ENCODE measurements around the gene ZNF593. TPM values are rescaled to one million over a fixed set of nuclear protein-coding genes. Genes with fewer than 3 reads are reported as not detected.

ZNF593 gene
- total RNA-seq, 8 experiments from 2014 or later, result 29.9 to 109 (median 47.4) TPM

DNA sequence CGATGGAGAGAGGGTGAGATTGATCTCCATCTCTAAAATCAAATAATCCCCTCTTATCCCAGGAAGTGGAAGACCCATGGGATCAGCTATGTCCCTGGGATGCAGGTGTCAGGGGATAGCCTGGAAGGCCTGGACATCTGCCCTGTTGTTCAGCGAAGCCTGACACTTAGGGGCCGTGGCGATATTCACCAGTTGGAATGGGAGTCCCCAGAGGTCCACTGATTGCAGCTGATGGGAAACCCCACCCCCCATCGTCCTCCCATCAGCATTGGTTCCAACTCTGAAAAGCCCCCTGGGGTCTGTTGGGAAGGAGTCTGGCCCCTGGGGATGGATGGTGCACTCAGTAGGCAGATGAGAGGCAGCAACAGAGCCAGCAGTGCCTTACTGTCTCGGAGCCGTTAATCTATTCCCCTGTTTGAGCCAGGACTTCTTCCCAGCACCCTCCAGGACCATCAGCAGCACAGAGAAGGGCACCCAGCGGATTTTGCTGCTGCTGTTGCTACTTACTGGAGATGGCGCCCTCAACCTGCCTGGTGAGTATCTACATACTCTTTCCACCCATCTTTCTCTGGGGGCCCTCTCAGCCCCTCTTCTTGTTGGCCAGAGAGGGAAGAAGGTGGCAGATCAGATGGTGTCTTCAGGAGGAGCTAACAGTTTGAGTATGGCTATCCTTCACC, 34.1 kb downstream of the ZNF593 start:
- Histone ChIP-seq H3K4me3 (no peak overlapping the region), H3K4me1 (replicated peaks in 1 of 2) (peaks cover 0 to 6% of the 10 kb centered on the region in 2 donors), H3K27ac (no peak overlapping the region)
- no peak for ATAC-seq (replicated peaks in 6 of 8)
- in situ Hi-C loops (cut with MboI; ENCODE audit: low pct_unique_long_range_greater_than_20kb in 2 of 9, low sequenced_read_pairs in 9 of 9, unreplicated experiment in 9 of 9), result no loop called here
- WGBS, 10 experiments, result 63 to 100% (median 75%) methylated on average over 1 to 9 of the region's 9 CpGs; no CpG with 5 or more reads in 2 of the 10 experiments

GRCh38 chr1:26210147-26210870, 40.6 kb downstream of the ZNF593 start:
- peak in 4 of 8 experiments; percentile 28 to 92 (median 40) for ATAC-seq (replicated peaks in 6 of 8)
- WGBS, 10 experiments, result 0 to 100% (median 67%) methylated on average over 1 to 5 of the region's 5 CpGs; no CpG with 5 or more reads in 1 of the 10 experiments
- Histone ChIP-seq H3K27ac (no peak overlapping the region), H3K4me3 (no peak overlapping the region), H3K4me1 (replicated peaks in 1 of 2) (peaks cover 3 to 11% of the 10 kb centered on the region in 2 donors)
- in situ Hi-C loops (cut with MboI; ENCODE audit: low pct_unique_long_range_greater_than_20kb in 2 of 9, low sequenced_read_pairs in 9 of 9, unreplicated experiment in 9 of 9), result no loop called here

DNA sequence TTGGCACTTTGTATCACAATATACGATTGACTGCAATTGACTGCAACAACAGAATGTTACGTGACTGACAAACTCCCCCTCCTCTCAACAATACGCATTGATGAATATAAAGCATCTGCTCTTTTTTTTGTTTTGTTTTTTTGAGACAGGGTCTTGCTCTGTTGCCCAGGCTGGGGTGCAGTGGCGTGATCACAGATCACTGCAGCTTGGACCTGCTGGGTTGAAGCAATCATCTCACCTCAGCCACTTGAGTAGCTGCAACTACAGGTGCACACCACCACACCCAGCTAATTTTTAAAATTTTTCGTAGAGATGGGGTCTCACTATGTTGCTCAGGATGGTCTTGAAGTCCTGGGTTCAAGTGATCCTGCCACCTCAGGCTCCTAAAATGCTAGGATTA, 43.0 kb downstream of the ZNF593 start:
- in situ Hi-C loops (cut with MboI; ENCODE audit: low pct_unique_long_range_greater_than_20kb in 2 of 9, low sequenced_read_pairs in 9 of 9, unreplicated experiment in 9 of 9), result no loop called here
- H3K4me1 ChIP-seq (replicated peaks in 1 of 2), result peaks cover 3 to 11% of the 10 kb centered on the region in 2 donors
- no peak for ATAC-seq (replicated peaks in 6 of 8)
- H3K4me3 ChIP-seq, result no peak overlapping the region
- 38 to 93% (median 78%) methylated on average over 1 to 5 of the region's 5 CpGs; no CpG with 5 or more reads in 2 of the 10 experiments for WGBS, 10 experiments
- H3K27ac ChIP-seq, result no peak overlapping the region

- no peak for ATAC-seq (replicated peaks in 6 of 8)
- no peak overlapping the region for H3K27ac ChIP-seq
- 56 to 100% (median 78%) methylated on average over 2 to 6 of the region's 6 CpGs for WGBS, 10 experiments
- in situ Hi-C loops (cut with MboI; ENCODE audit: low pct_unique_long_range_greater_than_20kb in 2 of 9, low sequenced_read_pairs in 9 of 9, unreplicated experiment in 9 of 9), result no loop called here
- peaks cover 3 to 11% of the 10 kb centered on the region in 2 donors for H3K4me1 ChIP-seq (replicated peaks in 1 of 2)
- H3K4me3 ChIP-seq, result no peak overlapping the region
Measured at GRCh38 chr1:26213335-26213905, 43.7 kb downstream of the ZNF593 start.

DNA sequence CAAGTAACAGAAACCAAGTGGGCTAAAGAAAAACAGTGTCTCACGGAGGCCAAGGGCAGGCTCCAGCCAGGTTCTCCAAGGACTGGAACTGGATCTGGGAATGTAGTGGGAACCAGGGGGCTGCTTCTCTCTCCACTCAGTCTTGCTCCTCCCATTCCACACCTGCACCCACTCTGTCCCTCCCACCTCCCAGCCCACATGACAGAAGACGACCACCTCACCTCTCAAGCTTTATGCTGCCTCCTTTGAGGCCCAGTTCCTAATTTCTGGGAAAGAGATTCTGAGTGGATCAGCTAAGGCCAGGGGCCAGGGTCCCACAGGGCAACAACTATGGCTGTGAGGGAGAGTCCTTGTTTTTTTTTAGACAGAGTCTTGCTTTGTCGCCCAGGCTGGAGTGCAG, 45.5 kb downstream of the ZNF593 start:
- ATAC-seq (replicated peaks in 6 of 8), result no peak
- no peak overlapping the region for H3K27ac ChIP-seq
- H3K4me3 ChIP-seq, result no peak overlapping the region
- 0 to 60% (median 21%) methylated on average over 1 to 3 of the region's 3 CpGs; no CpG with 5 or more reads in 4 of the 10 experiments for WGBS, 10 experiments
- H3K4me1 ChIP-seq (replicated peaks in 1 of 2), result peaks cover 3 to 6% of the 10 kb centered on the region in 2 donors
- in situ Hi-C loops (cut with MboI; ENCODE audit: low pct_unique_long_range_greater_than_20kb in 2 of 9, low sequenced_read_pairs in 9 of 9, unreplicated experiment in 9 of 9), result no loop called here

DNA sequence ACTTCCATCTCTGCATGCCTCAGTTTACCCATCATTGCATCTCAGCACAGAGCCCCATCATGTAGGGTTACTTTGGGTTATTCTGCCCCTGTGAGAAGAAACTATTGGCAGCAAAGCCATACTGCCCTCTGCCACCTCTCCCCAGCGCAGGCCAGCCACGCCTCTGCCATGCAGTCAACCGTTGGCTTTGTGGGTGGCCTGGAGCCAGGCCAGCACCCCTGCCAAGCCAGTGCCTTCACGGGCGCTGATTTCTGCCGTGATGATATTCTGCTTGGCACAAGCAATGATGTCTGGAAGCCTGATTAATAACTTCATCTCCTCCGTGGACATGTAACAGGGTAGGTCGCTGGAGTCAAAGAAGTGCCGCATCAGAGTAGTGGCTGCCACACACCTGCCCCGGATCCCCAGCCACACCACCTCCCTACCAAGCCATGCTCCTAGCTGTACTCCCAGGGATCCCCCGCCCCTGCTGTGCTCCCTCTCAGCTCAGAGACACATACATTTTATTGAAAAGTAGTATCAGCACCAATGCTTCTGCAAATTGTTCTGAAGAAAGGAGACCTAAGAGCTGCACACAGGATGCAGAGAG, 49.3 kb downstream of the ZNF593 start:
- Histone ChIP-seq H3K27ac (no peak overlapping the region), H3K4me1 (replicated peaks in 1 of 2) (peaks cover 5 to 8% of the 10 kb centered on the region in 2 donors), H3K4me3 (no peak overlapping the region)
- WGBS, 10 experiments, result 40 to 100% (median 100%) methylated on average over 1 to 8 of the region's 11 CpGs; no CpG with 5 or more reads in 4 of the 10 experiments
- in situ Hi-C loops (cut with MboI; ENCODE audit: low pct_unique_long_range_greater_than_20kb in 2 of 9, low sequenced_read_pairs in 9 of 9, unreplicated experiment in 9 of 9), result no loop called here
- ATAC-seq (replicated peaks in 6 of 8), result no peak

Other genes starting within 250 kb of the ZNF593 start
- 10 to 100 TPM in 1 of 8 experiments, 1 to 10 TPM in 7; 6.0 to 11.8 (median 8.9) TPM for gene PAFAH2, start 171.8 kb upstream of the ZNF593 start, total RNA-seq
- gene EXTL1, start 148.1 kb upstream of the ZNF593 start, total RNA-seq, result 10 to 100 TPM in 1 of 8 experiments, 1 to 10 TPM in 5, under 1 TPM in 2; 0.36 to 24.9 (median 1.6) TPM
- 1 to 10 TPM in 4 of 8 experiments, under 1 TPM in 4; 0.10 to 5.7 (median 0.84) TPM for gene SLC30A2, start 123.8 kb upstream of the ZNF593 start, total RNA-seq
- gene TRIM63, start 102.3 kb upstream of the ZNF593 start, total RNA-seq, result 1 to 10 TPM in 1 of 8 experiments, under 1 TPM in 2, not detected in 5; 0.29 to 1.0 (median 0.31) TPM
- 10 to 100 TPM in 6 of 8 experiments, 1 to 10 TPM in 2; 1.7 to 33.5 (median 24.1) TPM for gene PDIK1L, start 58.1 kb upstream of the ZNF593 start, total RNA-seq
- 1 to 10 TPM in 1 of 8 experiments, under 1 TPM in 7; 0.15 to 1.1 (median 0.52) TPM for gene FAM110D, start 10.8 kb upstream of the ZNF593 start, total RNA-seq
- gene C1orf232, start 945 bp upstream of the ZNF593 start, total RNA-seq, result 1 to 10 TPM in 2 of 8 experiments, under 1 TPM in 3, not detected in 3; 0.54 to 1.3 (median 0.92) TPM
- gene ZNF593OS, start 1.9 kb downstream of the ZNF593 start, total RNA-seq, result 1 to 10 TPM in 7 of 8 experiments, under 1 TPM in 1; 0.54 to 5.7 (median 3.5) TPM
- 1 to 10 TPM in 5 of 8 experiments, under 1 TPM in 3; 0.24 to 5.2 (median 2.1) TPM for gene CNKSR1, start 7.6 kb downstream of the ZNF593 start, total RNA-seq
- under 1 TPM in 2 of 8 experiments, not detected in 6; 0.08 to 0.52 TPM for gene CATSPER4, start 20.7 kb downstream of the ZNF593 start, total RNA-seq
- gene CEP85, start 64.3 kb downstream of the ZNF593 start, total RNA-seq, result 10 to 100 TPM in 7 of 8 experiments, 1 to 10 TPM in 1; 8.6 to 39.1 (median 19.6) TPM
- gene SH3BGRL3, start 110.2 kb downstream of the ZNF593 start, total RNA-seq, result 100 to 1,000 TPM in 1 of 8 experiments, 10 to 100 TPM in 7; 34.1 to 125 (median 45.5) TPM
- 10 to 100 TPM in 6 of 8 experiments, 1 to 10 TPM in 2; 5.0 to 28.2 (median 13.7) TPM for gene UBXN11, start 136.7 kb downstream of the ZNF593 start, total RNA-seq
- gene CD52, start 148.1 kb downstream of the ZNF593 start, total RNA-seq, result under 1 TPM in 3 of 8 experiments, not detected in 5; 0.49 to 0.76 (median 0.71) TPM
- gene CRYBG2, start 184.2 kb downstream of the ZNF593 start, total RNA-seq, result 1 to 10 TPM in 5 of 8 experiments, under 1 TPM in 3; 0.25 to 3.5 (median 2.1) TPM
- 1 to 10 TPM in 1 of 8 experiments, under 1 TPM in 4, not detected in 3; 0.27 to 1.4 (median 0.63) TPM for gene ZNF683, start 202.8 kb downstream of the ZNF593 start, total RNA-seq
- gene LIN28A, start 240.9 kb downstream of the ZNF593 start, total RNA-seq, result 10 to 100 TPM in 1 of 8 experiments, 1 to 10 TPM in 3, under 1 TPM in 4; 0.14 to 66.0 (median 2.9) TPM

All from motor neuron (in vitro differentiated cells).